Bone marrow (tissue), 2 donors: Measurements from ENCODE around the gene SDK1.
"Not testable (repeated sequence)": the region's sequence is repeated elsewhere in the genome, so short reads cannot be mapped to it uniquely, and the experiment has no call there.

Experiments used
- DNase-seq, 2 donors: peaks; one replicate each; lab custom pipeline; 2025; lab: John Stamatoyannopoulos, UW

The SDK1 gene

GRCh38 chr7:3916146-3916545 is 615.1 kb downstream of the SDK1 start:
- DNase-seq = no peak

GRCh38 chr7:3917436-3917835 is 616.4 kb downstream of the SDK1 start:
- no peak for DNase-seq

DNA sequence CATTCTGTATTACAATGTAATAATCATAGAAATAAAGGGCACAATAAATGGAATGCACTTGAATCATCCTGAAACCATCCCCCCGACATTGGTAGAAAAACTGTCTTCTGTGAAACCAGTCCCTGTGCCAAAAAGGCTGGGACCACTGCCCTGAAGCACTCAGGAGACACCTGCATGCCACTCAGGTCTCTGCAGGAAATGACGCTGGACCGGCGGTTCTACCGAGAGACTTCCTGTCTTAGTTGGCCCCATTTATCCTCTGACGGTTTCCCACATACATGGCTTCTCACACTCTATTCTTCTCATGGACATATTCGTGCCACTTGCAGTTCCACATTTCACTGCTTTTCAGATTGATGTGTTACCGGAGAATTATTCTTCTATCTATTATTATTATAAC is 617.5 kb downstream of the SDK1 start:
- DNase-seq = no peak

- DNase-seq = no peak
These were observed 621.2 kb downstream of the SDK1 start for GRCh38 chr7:3922175-3922635.

DNA sequence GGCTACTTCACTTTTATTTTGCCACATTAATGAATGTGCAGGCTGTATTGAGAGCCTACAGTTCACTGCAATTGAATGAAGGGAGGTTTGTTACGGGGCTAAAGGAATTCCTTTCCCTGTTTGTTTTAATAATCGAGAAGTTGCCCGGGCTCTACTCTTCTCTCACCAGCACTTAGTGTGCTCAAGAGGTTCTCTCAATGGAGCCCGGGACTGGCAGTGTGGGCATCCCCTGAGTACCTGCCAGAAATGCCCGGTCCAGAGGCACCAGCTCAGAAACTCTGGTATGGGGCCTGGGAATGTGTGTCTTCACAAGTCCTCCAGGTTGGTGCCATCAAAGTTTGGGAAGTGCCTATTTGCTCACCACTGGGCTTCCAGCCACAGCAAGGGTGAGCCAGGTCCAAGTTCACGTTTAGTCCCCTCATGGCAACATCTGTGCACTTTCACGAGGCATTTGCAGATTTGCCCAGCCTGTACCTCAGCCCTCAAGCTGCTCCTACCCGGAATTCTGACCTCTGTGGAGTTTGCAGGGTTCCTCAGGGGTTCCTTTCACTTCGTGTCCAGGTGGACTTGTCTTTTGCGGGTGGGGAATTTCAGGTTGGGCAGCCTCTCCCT is 622.4 kb downstream of the SDK1 start:
- DNase-seq = no peak

DNA sequence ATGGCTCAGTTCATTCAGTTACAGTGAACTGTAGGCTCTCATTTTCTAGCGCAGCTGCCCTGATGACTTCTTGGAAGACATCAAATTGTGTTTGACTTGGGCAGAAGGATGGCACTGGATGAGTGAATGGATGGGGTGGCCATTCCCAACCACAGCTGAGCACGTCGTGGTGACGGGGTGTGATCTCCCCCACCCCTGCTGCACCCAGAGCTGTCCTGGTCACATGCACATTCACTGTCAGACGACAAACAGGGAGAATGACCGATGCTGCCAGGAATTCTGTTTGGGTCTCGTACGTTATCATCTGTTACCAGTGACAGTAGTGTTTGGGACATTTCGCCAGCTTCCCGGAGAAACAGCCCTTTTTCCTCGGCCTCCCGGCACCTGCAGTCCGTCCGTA is 623.2 kb downstream of the SDK1 start:
- DNase-seq = no peak

- no peak for DNase-seq
These were observed 626.5 kb downstream of the SDK1 start for GRCh38 chr7:3927446-3928110.

DNA sequence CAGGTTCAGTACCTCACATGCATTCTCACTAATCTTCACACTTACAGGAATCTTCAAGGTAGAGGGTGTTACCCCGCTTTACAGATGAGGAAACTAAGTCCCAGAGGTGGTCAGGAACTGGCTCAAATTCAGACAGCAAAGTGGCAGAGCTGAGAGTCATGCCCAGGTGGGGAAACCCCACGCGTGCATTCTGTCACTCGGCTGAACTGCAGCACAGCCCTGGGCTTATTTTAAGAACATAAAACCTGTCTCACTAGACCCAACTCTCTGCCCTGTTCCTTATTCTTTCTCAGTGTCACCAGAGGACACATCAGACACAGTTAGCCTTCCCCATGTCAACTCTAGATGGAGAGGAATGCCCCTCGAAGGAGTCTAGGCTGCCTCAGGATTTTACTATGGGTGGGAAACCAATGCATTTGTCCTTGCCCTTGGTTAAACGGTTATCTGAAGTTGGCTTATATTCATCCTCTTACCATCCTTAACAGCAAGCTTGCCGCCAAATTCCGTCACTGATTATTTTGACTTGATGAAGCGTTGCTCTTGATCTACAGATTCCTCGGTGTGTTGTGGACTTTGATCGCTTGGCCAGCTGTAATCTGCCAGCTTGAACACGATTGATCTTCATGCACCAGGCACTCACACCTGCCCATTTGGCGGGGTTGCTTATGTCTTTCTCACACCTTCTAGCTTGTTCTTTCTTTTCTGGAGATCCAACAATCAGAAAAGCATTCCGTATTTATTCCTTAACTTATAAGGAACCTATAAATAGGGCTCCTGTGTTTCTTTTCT is 627.9 kb downstream of the SDK1 start:
- no peak for DNase-seq

GRCh38 chr7:3931843-3932242 is 630.8 kb downstream of the SDK1 start:
- DNase-seq = no peak

GRCh38 chr7:3937146-3937545 is 636.1 kb downstream of the SDK1 start:
- DNase-seq = no peak

- DNase-seq = no peak
These were observed 636.6 kb downstream of the SDK1 start for GRCh38 chr7:3937605-3938004.

- not testable (repeated sequence) for DNase-seq
These were observed 640.7 kb downstream of the SDK1 start for GRCh38 chr7:3941706-3942105.

DNA sequence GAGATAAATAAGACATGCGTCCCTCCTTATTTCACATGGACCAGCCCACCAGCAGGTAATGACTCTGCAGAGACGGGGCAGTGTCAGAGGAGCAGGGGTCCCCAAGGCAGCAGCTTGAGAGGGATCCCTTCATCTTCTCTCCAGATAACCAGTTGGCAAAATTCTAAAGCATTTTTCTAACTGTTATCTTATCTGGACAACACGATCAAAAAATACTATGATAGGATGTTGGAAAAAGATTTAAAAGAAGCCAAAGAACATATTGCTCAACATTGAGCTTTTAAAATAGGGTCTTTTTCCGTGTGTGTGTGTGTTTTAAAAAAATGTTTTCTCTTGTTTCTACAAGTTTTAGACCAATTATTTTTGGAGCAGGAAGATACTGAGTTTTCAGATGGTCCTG is 641.2 kb downstream of the SDK1 start:
- no peak for DNase-seq

DNA sequence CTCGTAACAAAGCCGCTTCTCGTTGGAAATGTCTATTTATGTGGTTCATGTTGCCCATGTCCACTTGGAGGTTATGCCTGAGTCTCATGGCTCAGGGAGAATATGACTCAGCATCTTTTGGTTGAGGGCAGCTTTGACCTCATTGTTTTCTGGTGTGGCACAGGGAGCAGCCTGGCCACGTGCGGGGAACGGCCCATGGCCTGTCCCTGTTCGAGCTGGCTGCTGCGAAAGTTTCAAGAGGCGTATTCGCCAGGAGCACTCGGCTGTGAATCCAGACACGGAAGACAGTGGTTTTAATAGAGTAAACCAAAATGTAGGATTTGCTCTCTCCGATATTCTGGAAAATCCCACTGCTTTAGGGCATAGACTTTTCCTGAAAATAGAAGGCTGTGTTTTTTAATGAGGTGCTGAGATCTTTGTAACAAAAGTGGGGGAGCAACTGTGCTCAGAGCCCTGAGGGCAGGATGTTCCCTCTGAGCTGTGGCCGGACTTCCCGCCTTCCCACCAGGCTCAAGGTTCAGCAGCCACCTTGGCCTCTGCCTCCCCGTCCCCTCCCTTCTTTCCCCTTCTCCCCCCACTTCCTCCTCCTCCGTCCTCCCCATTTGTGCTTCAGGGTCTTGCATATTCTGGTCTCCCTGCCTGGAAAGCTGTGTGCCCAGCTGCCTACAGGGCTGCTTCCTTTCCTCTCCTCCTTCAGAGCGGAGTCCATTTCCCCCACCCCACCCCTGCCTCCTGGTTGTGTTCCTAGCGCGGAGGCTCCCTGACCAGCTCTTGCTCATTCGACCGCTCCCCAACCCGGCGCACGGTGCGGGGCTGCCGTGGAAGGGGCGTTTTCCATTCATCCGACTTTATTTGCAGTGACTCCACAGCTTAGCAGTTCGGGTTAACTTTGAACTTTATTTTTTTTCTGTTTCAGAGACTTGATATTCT is 642.0 kb downstream of the SDK1 start:
- no peak for DNase-seq

DNA sequence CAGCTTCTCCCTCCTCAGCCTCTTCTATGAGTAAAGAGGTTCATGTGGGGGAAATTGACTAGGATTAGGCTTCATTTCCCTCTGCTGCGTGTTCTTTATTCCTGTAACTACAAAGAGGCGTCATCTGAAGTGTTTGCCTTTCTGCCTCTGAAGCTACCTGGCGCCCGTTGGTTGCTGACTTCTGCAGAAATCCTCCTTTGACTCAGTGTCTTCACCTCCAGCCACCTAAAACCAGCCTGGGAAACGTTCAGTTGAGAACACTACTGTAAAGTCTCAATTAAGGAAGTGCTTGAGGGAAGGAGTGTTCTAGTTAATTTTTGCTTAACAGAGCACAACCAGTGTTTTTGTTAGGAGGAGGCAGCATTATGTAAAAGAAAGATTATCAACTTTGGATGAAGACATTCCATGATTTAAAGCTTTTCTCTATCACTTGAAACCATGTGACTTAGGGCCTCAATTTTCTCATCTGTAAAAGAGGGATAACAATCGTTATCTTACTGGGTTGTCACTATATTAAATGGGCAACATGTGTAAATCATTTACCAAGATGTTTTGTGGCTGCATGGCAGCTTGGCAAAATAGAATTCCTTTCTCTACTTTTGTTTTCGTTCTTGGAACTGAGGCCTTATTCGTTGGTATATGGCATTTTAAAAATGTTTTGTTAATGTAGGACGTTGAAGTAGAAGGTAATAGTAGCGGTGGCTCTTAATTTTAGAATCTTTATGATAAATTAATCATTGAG is 642.9 kb downstream of the SDK1 start:
- no peak for DNase-seq

DNA sequence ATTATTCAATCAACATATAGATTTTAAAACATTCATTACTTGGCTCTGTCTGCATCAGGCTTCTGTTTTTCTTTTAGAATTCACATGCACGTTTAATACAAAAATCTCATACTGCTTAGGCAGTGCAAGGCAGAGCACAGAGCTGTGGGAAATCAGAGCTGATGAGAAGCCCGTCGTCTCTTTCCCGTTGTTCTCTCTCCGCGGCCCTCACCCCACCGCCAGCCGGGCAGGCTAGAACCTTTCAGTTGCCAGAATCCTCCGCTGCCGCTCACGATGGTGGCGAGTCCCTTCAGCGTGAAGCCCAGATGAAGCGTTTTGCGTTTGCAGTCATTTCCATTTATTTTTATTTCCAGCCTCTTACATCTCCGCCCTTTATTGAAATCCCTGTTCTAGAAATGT is 648.2 kb downstream of the SDK1 start:
- no peak for DNase-seq

DNA sequence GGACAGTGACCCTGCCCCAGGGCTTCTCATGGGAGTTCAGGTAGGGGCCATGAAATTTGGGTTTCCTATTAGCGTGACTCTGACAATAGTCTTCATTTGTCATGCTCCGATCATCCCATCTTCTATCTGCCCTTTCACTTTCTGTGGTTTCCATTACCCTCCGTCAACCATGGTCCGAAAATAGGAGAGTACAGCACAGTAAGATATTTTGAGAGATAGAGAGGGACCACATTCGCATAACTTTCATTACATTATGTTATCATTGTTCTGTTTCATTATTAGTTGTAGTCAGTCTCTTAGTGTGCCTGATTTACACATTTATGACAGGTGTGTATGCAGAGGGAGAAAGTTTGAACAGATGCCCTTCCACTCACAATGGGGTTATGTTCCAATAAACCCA is 649.2 kb downstream of the SDK1 start:
- DNase-seq = no peak

- DNase-seq = no peak
These were observed 650.4 kb downstream of the SDK1 start for GRCh38 chr7:3951316-3952055.

DNA sequence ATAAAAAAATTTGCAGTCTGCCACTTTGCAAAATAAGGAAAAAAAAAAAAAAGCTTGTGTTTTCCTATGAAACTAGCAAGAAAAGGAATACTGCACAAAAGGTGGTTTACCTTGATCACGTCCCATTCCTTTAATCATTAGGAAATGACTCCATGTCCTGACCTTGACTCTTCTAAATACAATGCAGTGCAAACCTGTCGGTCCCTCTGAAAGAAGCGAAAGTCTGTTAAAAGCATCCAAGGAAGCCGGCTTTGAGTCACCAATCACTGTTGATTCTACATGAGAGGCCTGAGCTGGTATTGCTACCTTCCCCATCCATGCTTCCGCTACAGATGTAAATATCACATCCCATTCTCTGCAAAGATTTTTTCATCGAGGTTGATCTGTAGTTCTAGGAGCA is 652.1 kb downstream of the SDK1 start:
- no peak for DNase-seq

- no peak for DNase-seq
These were observed 652.9 kb downstream of the SDK1 start for GRCh38 chr7:3953946-3954345.

DNA sequence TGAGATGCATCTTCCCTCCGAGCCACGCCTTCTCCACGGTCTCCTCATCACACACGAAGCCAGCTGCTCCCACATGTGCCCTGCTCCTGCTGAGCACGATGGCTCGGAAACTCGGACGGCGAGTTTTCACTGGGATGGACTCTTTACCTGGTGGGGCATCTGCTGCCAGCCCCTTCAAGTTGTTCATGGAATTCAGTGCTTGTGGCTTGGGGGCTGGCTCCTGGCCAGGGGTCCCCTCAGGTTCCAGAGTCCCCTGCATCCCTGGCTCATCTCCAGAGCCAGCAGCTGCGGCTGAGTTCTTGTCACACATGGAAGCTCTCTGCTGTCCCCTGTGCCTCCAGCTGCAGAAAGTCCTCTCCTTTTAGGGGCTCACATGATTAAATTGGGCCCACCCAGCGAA is 654.0 kb downstream of the SDK1 start:
- DNase-seq = no peak
